HCT116 (cell line): ENCODE results near the gene EEF1G. TPM values are rescaled to one million over a fixed set of nuclear protein-coding genes. Genes with fewer than 3 reads are reported as not detected.

Source experiments
- ATAC-seq: fragments of 200-7000 bp; cut with Tn5 transposase; 2 replicates; pipeline ENCODE4 v1.9.1; 2020; ENCODE audit warnings: mild to moderate bottlenecking, moderate library complexity
- BruUV-seq: library from RNA; stranded (reverse); fragments of 400-500 nt; replicated peaks from 2 replicates; lab custom pipeline; 2021; lab: Mats Ljungman, UMichigan
- CTCF ChIA-PET: fragments of 300-600 bp; sonication (Branson Sonifier 250); formaldehyde crosslinking; loops from one replicate; lab custom pipeline; 2021; ENCODE audit warnings: antibody characterized with exemption; lab: Charles Lee
- POLR2A ChIA-PET: fragments of 300-600, 350-600 bp; sonication (Branson Sonifier 250); formaldehyde crosslinking; loops from one replicate; lab custom pipeline; 2021; ENCODE audit warnings: antibody characterized with exemption; lab: Charles Lee
- RAD21 ChIA-PET, 2 experiments: fragments of 300-600 bp; sonication (Branson Sonifier 250); formaldehyde crosslinking; loops; one replicate each; lab custom pipeline; 2023; ENCODE audit warnings: low total read pairs in 2 of 2; ENCODE audit not compliant: uncharacterized antibody in 2 of 2, unreplicated experiment in 2 of 2, low non-redundant PET in 1 of 2; lab: Charles Lee
- DNase-seq: peaks from one replicate; pipeline ENCODE4 v3.0.0-alpha.2; 2010; ENCODE audit warnings: low read depth, low spot score
- H2AFZ ChIP-seq: fragments of 200-600 bp; shearing (Covaris generic), sonication (generic); 2 replicates; pipeline ENCODE4 v1.6.1; 2017; ENCODE audit warnings: low read depth, mixed run types, mixed read lengths, antibody characterized with exemption, low read length; ENCODE audit not compliant: poor library complexity, severe bottlenecking
- H3K27ac ChIP-seq: 2 replicates; pipeline ENCODE4 v1.5.1; 2012; ENCODE audit warnings: low read depth, low read length
- H3K27me3 ChIP-seq: fragments of 200-600 bp; sonication (generic); 2 replicates; pipeline ENCODE4 v1.6.1; 2016; ENCODE audit warnings: mixed run types, low read length, mixed read lengths; ENCODE audit not compliant: insufficient read depth
- H3K36me3 ChIP-seq, 2 experiments: fragments of 200-500 bp in 1 of 2; fragments of 200-600 bp in 1 of 2; sonication (Bioruptor generic) in 1 of 2; sonication (generic) in 1 of 2; 2 replicates each; pipeline versions ENCODE4 v1.5.1 to v1.6.1; 2014 to 2016; ENCODE audit warnings: low read length in 2 of 2, inconsistent platforms in 1 of 2, mixed read lengths in 1 of 2, mixed run types in 1 of 2; ENCODE audit not compliant: insufficient read depth in 2 of 2, control insufficient read depth in 1 of 2
- H3K4me1 ChIP-seq, 2 experiments: fragments of 200-600 bp in 1 of 2; sonication (generic) in 1 of 2; 2 replicates each; pipeline versions ENCODE4 v1.5.1 to v1.6.1; 2012 to 2017; ENCODE audit warnings: low read length in 2 of 2, inconsistent platforms in 1 of 2, mild to moderate bottlenecking in 1 of 2, mixed read lengths in 1 of 2, mixed run types in 1 of 2, moderate library complexity in 1 of 2; ENCODE audit not compliant: insufficient read depth in 2 of 2, control insufficient read depth in 1 of 2
- H3K4me2 ChIP-seq: fragments of 200-600 bp; sonication (generic); 2 replicates; pipeline ENCODE4 v1.6.1; 2017; ENCODE audit warnings: mixed run types, low read length, mixed read lengths
- H3K4me3 ChIP-seq, 2 experiments: fragments of 200-600 bp in 1 of 2; sonication (generic) in 1 of 2; replicated peaks in 1 of 2; 2 replicates each; pipeline ENCODE4 v1.5.1; 2011 to 2016; ENCODE audit warnings: low read length in 2 of 2, control low read depth in 1 of 2, low read depth in 1 of 2, mild to moderate bottlenecking in 1 of 2, mixed read lengths in 1 of 2, mixed run types in 1 of 2
- H3K79me2 ChIP-seq: fragments of 200-600 bp; sonication (generic); 2 replicates; pipeline ENCODE4 v1.6.1; 2017; ENCODE audit warnings: mild to moderate bottlenecking, mixed run types, low read length, moderate library complexity, mixed read lengths; ENCODE audit not compliant: insufficient read depth
- H3K9ac ChIP-seq: fragments of 200-600 bp; sonication (generic); 2 replicates; pipeline ENCODE4 v1.6.1; 2016; ENCODE audit warnings: low read length, mixed read lengths
- H3K9me2 ChIP-seq: fragments of 200-600 bp; sonication (generic), shearing (Covaris generic); 2 replicates; pipeline ENCODE4 v1.6.1; 2017; ENCODE audit warnings: mixed run types, mild to moderate bottlenecking, moderate library complexity; ENCODE audit not compliant: insufficient read depth
- H3K9me3 ChIP-seq, 2 experiments: fragments of 200-500 bp in 1 of 2; fragments of 200-600 bp in 1 of 2; sonication (Bioruptor generic) in 1 of 2; sonication (generic) in 1 of 2; 2 replicates each; pipeline ENCODE4 v1.6.1; 2014 to 2017; ENCODE audit warnings: low read length in 2 of 2, mixed read lengths in 2 of 2, inconsistent platforms in 1 of 2, low read depth in 1 of 2, mild to moderate bottlenecking in 1 of 2, mixed run types in 1 of 2, moderate library complexity in 1 of 2; ENCODE audit not compliant: control insufficient read depth in 1 of 2, insufficient read depth in 1 of 2
- H4K20me1 ChIP-seq: fragments of 200-600 bp; sonication (generic), shearing (Covaris generic); 2 replicates; pipeline ENCODE4 v1.6.1; 2017; ENCODE audit warnings: mixed run types, mild to moderate bottlenecking, moderate library complexity; ENCODE audit not compliant: insufficient read depth
- CBX3 ChIP-seq: IDR thresholded peaks from 2 replicates; pipeline ENCODE4 v1.6.1; 2012; ENCODE audit warnings: low read depth
- intact Hi-C: fragments of 100-400 bp; cut with micrococcal nuclease; formaldehyde crosslinking; loops from 2 replicates; pipeline ENCODE4 v1.10.0; 2022
- total RNA-seq: library from RNA; stranded (reverse); gene quantifications from one replicate; pipeline ENCODE4 v1.2.1, GENCODE V29; 2021; ENCODE audit not compliant: unreplicated experiment
- TF ChIP-seq, protein P1 (sequence below), 3 experiments: fragments of 200-600 bp in 1 of 3; sonication (generic) in 1 of 3; IDR thresholded peaks in 2 of 3; conservative IDR thresholded peaks in 1 of 3; 2 replicates each; pipeline ENCODE4 v1.5.1; 2012 to 2017; ENCODE audit warnings: low read depth in 2 of 3, low read length in 2 of 3, antibody characterized with exemption in 1 of 3, borderline replicate concordance in 1 of 3, control low read depth in 1 of 3, mild to moderate bottlenecking in 1 of 3, mixed read lengths in 1 of 3, mixed run types in 1 of 3, moderate library complexity in 1 of 3; ENCODE audit not compliant: insufficient read depth in 1 of 3

The EEF1G gene
- total RNA-seq, 1 experiment from 2014 or later: 1,901 TPM

DNA sequence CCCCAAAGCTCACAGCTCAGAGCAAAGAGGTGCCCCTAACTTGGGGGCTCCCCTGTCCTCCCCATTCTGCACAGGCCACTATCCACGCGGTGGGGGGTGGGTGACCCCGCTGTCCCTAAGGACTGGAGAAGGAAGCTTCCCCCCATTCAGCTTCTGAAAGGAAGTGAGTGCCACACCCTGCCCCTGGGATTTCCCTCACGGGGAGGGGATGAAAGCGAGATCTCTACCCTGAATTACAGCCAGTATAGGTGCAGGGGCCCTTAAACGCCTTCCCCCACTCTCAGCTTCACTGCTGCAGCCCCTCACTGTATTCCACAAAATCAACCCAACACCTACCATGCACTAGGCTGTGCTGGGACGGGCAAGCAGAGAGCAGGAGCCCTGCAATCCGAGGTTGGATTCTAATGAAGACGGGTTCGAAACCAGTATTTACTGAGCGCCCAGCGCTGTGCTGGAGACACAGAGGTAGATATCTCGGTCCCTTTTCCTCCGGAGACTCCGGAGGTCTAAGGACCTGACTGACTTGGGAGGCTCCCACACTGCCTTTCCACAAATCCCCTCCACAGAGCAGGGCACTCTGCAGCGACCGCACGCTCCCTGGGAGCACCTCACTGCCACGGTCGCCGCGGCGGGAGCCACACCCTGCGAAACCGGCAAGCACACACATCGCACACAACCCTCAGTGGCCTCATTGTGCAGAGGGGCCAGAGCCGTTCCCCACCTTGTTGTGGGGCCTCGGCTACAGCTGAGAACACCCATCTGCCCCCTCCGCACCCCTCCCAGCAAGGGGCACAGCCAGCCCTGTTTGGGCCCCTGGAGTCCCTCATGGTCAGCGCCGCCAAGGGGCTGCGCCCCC, 28.9 kb downstream of the EEF1G start:
- H2AFZ ChIP-seq: no peak overlapping the region
- no peak for TF ChIP-seq CBX3
- TF ChIP-seq, protein P1, sequence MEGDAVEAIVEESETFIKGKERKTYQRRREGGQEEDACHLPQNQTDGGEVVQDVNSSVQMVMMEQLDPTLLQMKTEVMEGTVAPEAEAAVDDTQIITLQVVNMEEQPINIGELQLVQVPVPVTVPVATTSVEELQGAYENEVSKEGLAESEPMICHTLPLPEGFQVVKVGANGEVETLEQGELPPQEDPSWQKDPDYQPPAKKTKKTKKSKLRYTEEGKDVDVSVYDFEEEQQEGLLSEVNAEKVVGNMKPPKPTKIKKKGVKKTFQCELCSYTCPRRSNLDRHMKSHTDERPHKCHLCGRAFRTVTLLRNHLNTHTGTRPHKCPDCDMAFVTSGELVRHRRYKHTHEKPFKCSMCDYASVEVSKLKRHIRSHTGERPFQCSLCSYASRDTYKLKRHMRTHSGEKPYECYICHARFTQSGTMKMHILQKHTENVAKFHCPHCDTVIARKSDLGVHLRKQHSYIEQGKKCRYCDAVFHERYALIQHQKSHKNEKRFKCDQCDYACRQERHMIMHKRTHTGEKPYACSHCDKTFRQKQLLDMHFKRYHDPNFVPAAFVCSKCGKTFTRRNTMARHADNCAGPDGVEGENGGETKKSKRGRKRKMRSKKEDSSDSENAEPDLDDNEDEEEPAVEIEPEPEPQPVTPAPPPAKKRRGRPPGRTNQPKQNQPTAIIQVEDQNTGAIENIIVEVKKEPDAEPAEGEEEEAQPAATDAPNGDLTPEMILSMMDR (IDR thresholded peaks at IDR 0.05 in 2 of 3, conservative IDR thresholded peaks at IDR 0.05 in 1 of 3; ENCODE audit: borderline replicate concordance in 1 of 3, insufficient read depth in 1 of 3, low read depth in 2 of 3, low read length in 2 of 3): no peak
- POLR2A ChIA-PET: interaction anchor here (0.7 to 3.1 kb wide), 7 partner anchors 9 to 120 kb away, joined by 3 to 22 read pairs (median 4); partner anchors contain the start of gene EEF1G
- no TSS peak for BruUV-seq
- DNase-seq (no peak), ATAC-seq (peak; percentile 9)
- H3K9me2 ChIP-seq: no peaks in the 10 kb centered on the region
- peaks cover 9% of the 10 kb centered on the region; the same call in 1 of the 2 replicates for H4K20me1 ChIP-seq
- H3K79me2 ChIP-seq: peaks cover 68% of the 10 kb centered on the region
- H3K9ac ChIP-seq: peak overlapping the region; percentile 100
- no peaks in the 10 kb centered on the region for H3K9me3 ChIP-seq
- H3K27me3 ChIP-seq: no peaks in the 10 kb centered on the region
- no peaks in the 10 kb centered on the region for H3K36me3 ChIP-seq
- intact Hi-C loops: no loop called here
- peak overlapping the region; percentile 100 for H3K4me2 ChIP-seq
- H3K4me1 ChIP-seq: peaks cover 65 to 79% of the 10 kb centered on the region in 2 experiments
- RAD21 ChIA-PET: interaction anchor here (1.0 to 2.7 kb wide), 6 partner anchors 8 to 120 kb away, joined by 3 to 13 read pairs (median 4); no protein-coding TSS in a partner anchor
- H3K27ac ChIP-seq: peak overlapping the region; percentile 95
- CTCF ChIA-PET: interaction anchor here (1.3 to 3.6 kb wide), 6 partner anchors 8 to 149 kb away, joined by 3 to 62 read pairs (median 27); no protein-coding TSS in a partner anchor
- H3K4me3 ChIP-seq: peak overlapping the region; percentile 91 to 98
